AG09309 (cell line): ENCODE data around the gene ANKRD44.

ENCODE experiments used
- DNase-seq: peaks from one replicate; pipeline ENCODE4 v3.0.0-alpha.2; 2010; ENCODE audit warnings: low read depth
- H3K4me3 ChIP-seq: 2 replicates; pipeline ENCODE4 v1.5.1; 2011; ENCODE audit warnings: mild to moderate bottlenecking, low read depth, low read length, moderate library complexity; ENCODE audit not compliant: control insufficient read depth
- CTCF ChIP-seq: IDR thresholded peaks from 2 replicates; pipeline ENCODE4 v1.5.1; 2011; ENCODE audit warnings: mild to moderate bottlenecking, low read depth, low read length, inconsistent platforms; ENCODE audit not compliant: insufficient read depth, control insufficient read depth; ENCODE audit errors: missing control alignments

The ANKRD44 gene

DNA sequence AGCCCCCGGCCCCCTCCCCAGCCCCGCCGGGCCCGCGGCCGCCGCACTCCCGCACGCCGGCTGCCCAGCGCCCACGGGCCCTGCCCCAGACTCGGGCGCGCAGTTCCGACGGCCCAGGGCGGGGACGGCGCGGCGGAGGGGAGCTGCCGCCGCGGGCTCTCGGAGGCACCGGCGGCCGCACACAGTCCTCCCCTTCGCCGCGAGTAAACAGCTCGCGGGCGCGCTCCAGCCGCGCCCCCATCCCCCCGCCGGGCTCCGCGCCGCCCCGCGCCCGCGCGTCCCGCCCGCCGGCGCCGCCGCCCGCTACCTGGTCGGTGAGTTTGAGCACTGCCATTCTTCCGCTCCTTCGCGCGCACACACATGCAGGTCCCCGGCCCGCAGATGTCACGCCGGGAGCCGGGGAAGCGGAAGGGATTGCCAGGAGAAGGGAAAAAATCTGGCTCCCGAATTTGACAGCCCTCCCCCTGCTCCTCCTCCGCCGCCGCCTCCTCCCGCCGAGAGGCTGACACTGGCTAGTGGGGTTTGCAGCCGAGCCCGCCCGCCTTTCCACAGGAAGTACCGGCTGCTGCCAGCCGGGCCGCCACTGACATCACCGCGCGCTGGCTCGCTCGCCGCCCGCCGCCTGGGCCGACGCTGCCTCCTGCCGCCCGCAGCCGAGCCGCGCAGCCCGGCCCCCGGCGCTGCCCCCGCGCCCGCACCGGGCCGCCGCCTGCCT is at the start of gene ANKRD44:
Gene ANKRD44, minus strand, starts transcription at position 510 of the 715 bp plus-strand sequence. Its CDS starts 176 bp downstream, at position 334.
- H3K4me3 ChIP-seq: peak within 1 kb of the TSS; percentile 59
- peak; percentile 43 for DNase-seq
- TF ChIP-seq CTCF: peak; percentile 20

- no peak for DNase-seq
- peak; percentile 11 for TF ChIP-seq CTCF
- no peak overlapping the region for H3K4me3 ChIP-seq
Observed at GRCh38 chr2:197359859-197360258, 49.3 kb upstream of the ANKRD44 start.

DNA sequence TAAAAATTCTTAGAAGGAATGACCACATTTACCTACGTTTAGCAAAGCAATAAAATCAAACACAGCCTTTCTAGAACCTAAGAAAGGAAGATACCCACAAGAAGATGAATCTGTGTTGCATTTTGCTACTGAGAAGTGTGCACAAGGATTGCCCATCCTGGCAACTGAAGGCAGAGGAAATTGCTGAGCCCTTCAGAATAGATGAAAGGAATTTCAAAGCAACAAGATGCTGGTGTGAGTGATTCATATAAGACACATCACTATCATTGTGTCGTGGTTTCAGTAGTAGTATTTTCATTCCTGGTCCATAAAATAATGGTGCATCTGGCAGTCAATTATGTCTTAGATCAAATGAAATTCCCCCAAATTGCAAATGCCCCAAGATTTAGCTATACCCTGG is 48.4 kb upstream of the ANKRD44 start:
- no peak for TF ChIP-seq CTCF
- no peak overlapping the region for H3K4me3 ChIP-seq
- DNase-seq: no peak

GRCh38 chr2:197357986-197358385 is 47.4 kb upstream of the ANKRD44 start:
- H3K4me3 ChIP-seq: no peak overlapping the region
- TF ChIP-seq CTCF: no peak
- DNase-seq: no peak

DNA sequence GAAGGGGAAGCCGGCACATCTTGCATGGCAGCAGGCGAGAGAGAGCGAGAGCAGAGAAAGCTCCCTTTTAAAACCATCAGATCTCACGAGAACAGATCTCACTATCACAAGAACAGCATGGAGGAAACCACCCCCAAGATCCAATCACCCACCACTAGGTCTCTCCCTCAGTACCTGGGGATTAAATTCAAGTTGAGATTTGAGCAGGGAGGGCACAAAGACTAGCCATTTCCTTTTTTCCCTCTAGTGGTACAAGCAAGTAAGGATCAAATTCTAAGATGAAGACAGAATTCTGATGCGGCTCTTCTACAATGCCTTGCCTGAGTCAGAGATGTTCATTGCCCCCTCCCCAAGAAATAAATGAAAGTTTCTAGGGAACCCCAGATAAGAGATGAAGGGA is 45.6 kb upstream of the ANKRD44 start:
- no peak for DNase-seq
- H3K4me3 ChIP-seq: no peak overlapping the region
- TF ChIP-seq CTCF: peak; percentile 36

GRCh38 chr2:197354169-197354558 is 43.6 kb upstream of the ANKRD44 start:
- no peak overlapping the region for H3K4me3 ChIP-seq
- no peak for TF ChIP-seq CTCF
- no peak for DNase-seq
